DND-41 (cell line): Measurements from ENCODE around the gene C9orf50.

Experiments used
- ATAC-seq: fragments of 200-7000 bp; cut with Tn5 transposase; 3 replicates; pipeline ENCODE4 v1.9.1; 2021; ENCODE audit warnings: low read depth; ENCODE audit not compliant: insufficient read depth
- DNase-seq: peaks from one replicate; pipeline ENCODE4 v3.0.0-alpha.2; 2020
- H2AFZ ChIP-seq: 2 replicates; pipeline ENCODE4 v1.6.0; 2012; ENCODE audit warnings: low read depth, low read length
- H3K27ac ChIP-seq: 2 replicates; pipeline ENCODE4 v1.5.1; 2012; ENCODE audit warnings: low read length, inconsistent platforms
- H3K27me3 ChIP-seq: fragments of 200-600 bp; sonication (generic); 2 replicates; pipeline ENCODE4 v1.6.0; 2012; ENCODE audit warnings: low read length, mild to moderate bottlenecking, inconsistent platforms; ENCODE audit not compliant: insufficient read depth, poor library complexity
- H3K36me3 ChIP-seq: 2 replicates; pipeline ENCODE4 v1.5.1; 2012; ENCODE audit warnings: low read length, inconsistent platforms; ENCODE audit not compliant: insufficient read depth
- H3K4me1 ChIP-seq: 2 replicates; pipeline ENCODE4 v1.5.1; 2012; ENCODE audit warnings: mild to moderate bottlenecking, low read length; ENCODE audit not compliant: insufficient read depth
- H3K4me2 ChIP-seq: 2 replicates; pipeline ENCODE4 v1.6.0; 2012; ENCODE audit warnings: mild to moderate bottlenecking, moderate library complexity, low read length, inconsistent platforms; ENCODE audit not compliant: insufficient read depth
- H3K4me3 ChIP-seq, 2 experiments: fragments of 200-600 bp in 1 of 2; shearing (Covaris generic) in 1 of 2; 2 replicates each; pipeline ENCODE4 v1.5.1; 2012 to 2016; ENCODE audit warnings: inconsistent platforms in 2 of 2, low read length in 2 of 2, mild to moderate bottlenecking in 2 of 2, low read depth in 1 of 2, moderate library complexity in 1 of 2
- H3K79me2 ChIP-seq: 2 replicates; pipeline ENCODE4 v1.6.0; 2012; ENCODE audit warnings: low read length, inconsistent platforms; ENCODE audit not compliant: insufficient read depth
- H3K9ac ChIP-seq: 2 replicates; pipeline ENCODE4 v1.6.0; 2012; ENCODE audit warnings: low read depth, mild to moderate bottlenecking, inconsistent platforms, low read length, moderate library complexity
- H3K9me3 ChIP-seq: 2 replicates; pipeline ENCODE4 v1.5.1; 2012; ENCODE audit warnings: low read length, moderate library complexity, mild to moderate bottlenecking, inconsistent platforms; ENCODE audit not compliant: insufficient read depth, severe bottlenecking
- H4K20me1 ChIP-seq: 2 replicates; pipeline ENCODE4 v1.6.0; 2012; ENCODE audit warnings: low read length; ENCODE audit not compliant: insufficient read depth
- CTCF ChIP-seq: IDR thresholded peaks from 2 replicates; pipeline ENCODE4 v1.5.1; 2012; ENCODE audit warnings: borderline replicate concordance, low read length, moderate library complexity, mild to moderate bottlenecking; ENCODE audit not compliant: poor library complexity, severe bottlenecking; ENCODE audit errors: extremely low read depth
- EZH2 ChIP-seq: IDR thresholded peaks from 3 replicates; pipeline ENCODE4 v1.6.1; 2012; ENCODE audit warnings: borderline replicate concordance, low read depth, mild to moderate bottlenecking, moderate library complexity, low read length, inconsistent platforms; ENCODE audit not compliant: severe bottlenecking

Gene C9orf50

GRCh38 chr9:129646252-129646651, 25.4 kb upstream of the C9orf50 start:
- DNase-seq, result no peak
- H3K4me1 ChIP-seq, result peaks cover 8% of the 10 kb centered on the region
- H3K9me3 ChIP-seq, result no peaks in the 10 kb centered on the region
- peaks cover 7% of the 10 kb centered on the region for H3K79me2 ChIP-seq
- no peak overlapping the region for H2AFZ ChIP-seq
- TF ChIP-seq EZH2, result no peak
- no peak for TF ChIP-seq CTCF
- no peak overlapping the region for H3K27ac ChIP-seq
- no peaks in the 10 kb centered on the region for H3K27me3 ChIP-seq
- no peak overlapping the region for H3K4me2 ChIP-seq
- no peak overlapping the region for H3K9ac ChIP-seq
- H3K36me3 ChIP-seq, result no peaks in the 10 kb centered on the region
- H3K4me3 ChIP-seq, result no peak overlapping the region
- no peak for ATAC-seq
- peaks cover 5% of the 10 kb centered on the region for H4K20me1 ChIP-seq

GRCh38 chr9:129644902-129645301, 24.0 kb upstream of the C9orf50 start:
- H3K27ac ChIP-seq, result no peak overlapping the region
- no peak for ATAC-seq
- no peak overlapping the region for H3K4me3 ChIP-seq

GRCh38 chr9:129644365-129644764, 23.5 kb upstream of the C9orf50 start:
- TF ChIP-seq EZH2, result no peak
- TF ChIP-seq CTCF, result no peak
- Histone ChIP-seq H3K36me3 (peaks cover 4% of the 10 kb centered on the region), H2AFZ (no peak overlapping the region)

More at GRCh38 chr9:129644902-129645301, 24.0 kb upstream of the C9orf50 start:
- H3K36me3 ChIP-seq, result no peaks in the 10 kb centered on the region; the same call in 1 of the 2 replicates
- no peak overlapping the region for H3K9ac ChIP-seq
- H3K9me3 ChIP-seq, result no peaks in the 10 kb centered on the region
- H3K27me3 ChIP-seq, result no peaks in the 10 kb centered on the region
- DNase-seq, result no peak
- TF ChIP-seq EZH2 (no peak), CTCF (no peak)
- H3K4me1 ChIP-seq, result peaks cover 22% of the 10 kb centered on the region
- H2AFZ ChIP-seq, result no peak overlapping the region
- H3K79me2 ChIP-seq, result peaks cover 20% of the 10 kb centered on the region
- no peak overlapping the region for H3K4me2 ChIP-seq
- peaks cover 18% of the 10 kb centered on the region for H4K20me1 ChIP-seq

DNA sequence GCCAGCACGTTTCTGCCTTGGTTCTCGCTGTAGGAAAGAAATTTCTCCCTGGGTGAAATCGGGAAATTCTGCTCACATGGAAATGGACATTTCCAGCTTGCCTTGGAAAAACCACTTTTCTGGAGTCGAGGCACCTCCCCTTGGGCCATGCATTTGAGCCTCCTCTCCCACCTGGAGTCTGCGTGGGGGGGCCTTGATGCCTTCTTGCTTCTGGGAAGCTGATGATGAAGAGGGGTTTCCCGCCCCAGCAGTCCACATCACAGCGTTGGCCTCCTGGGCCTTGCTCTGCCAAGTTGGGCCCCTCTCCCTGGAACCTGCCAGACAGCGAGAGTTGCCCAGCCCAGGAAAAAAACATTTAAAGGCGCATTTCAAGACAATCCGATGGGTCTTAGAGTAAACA, 22.8 kb upstream of the C9orf50 start:
- Histone ChIP-seq H4K20me1 (peaks cover 29% of the 10 kb centered on the region), H3K4me1 (peaks cover 32% of the 10 kb centered on the region), H3K79me2 (peaks cover 30% of the 10 kb centered on the region), H3K4me2 (no peak overlapping the region), H3K4me3 (no peak overlapping the region), H3K36me3 (peaks cover 11% of the 10 kb centered on the region), H3K9ac (no peak overlapping the region), H3K27me3 (no peaks in the 10 kb centered on the region), H2AFZ (no peak overlapping the region), H3K9me3 (no peaks in the 10 kb centered on the region), H3K27ac (no peak overlapping the region)
- no peak for DNase-seq
- no peak for TF ChIP-seq CTCF
- no peak for TF ChIP-seq EZH2
- no peak for ATAC-seq

More at GRCh38 chr9:129644365-129644764, 23.5 kb upstream of the C9orf50 start:
- Histone ChIP-seq H3K4me3 (no peak overlapping the region), H3K4me2 (no peak overlapping the region), H3K4me1 (peaks cover 27% of the 10 kb centered on the region), H3K9me3 (no peaks in the 10 kb centered on the region), H3K27me3 (no peaks in the 10 kb centered on the region), H3K27ac (no peak overlapping the region), H3K9ac (no peak overlapping the region), H3K79me2 (peaks cover 26% of the 10 kb centered on the region), H4K20me1 (peaks cover 23% of the 10 kb centered on the region)
- ATAC-seq, result no peak
- no peak for DNase-seq
